Lower lobe of right lung (tissue), 2 donors: ENCODE results near the gene LCN1. TPM values are rescaled to one million over a fixed set of nuclear protein-coding genes. Genes with fewer than 3 reads are reported as not detected.

Experiments
- ATAC-seq, 2 donors: fragments of 200-7000 bp; cut with Tn5 transposase; one replicate each; pipeline ENCODE4 v1.9.1; 2020 to 2022; ENCODE audit warnings: mild to moderate bottlenecking in 2 of 2, moderate library complexity in 2 of 2
- DNase-seq: peaks from one replicate; pipeline ENCODE4 v3.0.0-alpha.2; 2020
- H3K27ac ChIP-seq: fragments of 200-600 bp; one replicate; pipeline ENCODE4 v1.8.0; 2022
- H3K27me3 ChIP-seq: fragments of 200-600 bp; one replicate; pipeline ENCODE4 v1.8.0; 2022; ENCODE audit warnings: low read depth
- H3K36me3 ChIP-seq: fragments of 200-600 bp; one replicate; pipeline ENCODE4 v1.8.0; 2022; ENCODE audit warnings: mild to moderate bottlenecking
- H3K4me1 ChIP-seq: fragments of 200-600 bp; one replicate; pipeline ENCODE4 v1.8.0; 2022
- H3K4me3 ChIP-seq: fragments of 200-600 bp; one replicate; pipeline ENCODE4 v1.8.0; 2022; ENCODE audit warnings: mild to moderate bottlenecking
- H3K9me3 ChIP-seq: fragments of 200-600 bp; one replicate; pipeline ENCODE4 v1.8.0; 2022
- intact Hi-C: fragments of 100-400 bp; cut with DNase I; formaldehyde crosslinking; loops from one replicate; pipeline ENCODE4 v1.11.0; 2022
- total RNA-seq: library from RNA; stranded (reverse); fragmentation: NEBNext Ultra II Directional; extraction: Animal tissue kit (Norgen Biotek cat#: 25700); gene quantifications from one replicate; pipeline ENCODE4 v1.2.1, GENCODE V29; 2021
- TF ChIP-seq, protein P1 (sequence below): fragments of 200-600 bp; IDR thresholded peaks from one replicate; pipeline ENCODE4 v1.8.0; 2022; ENCODE audit warnings: antibody characterized with exemption, mild to moderate bottlenecking
- donor health status: DM: no; HTN: yes; CAD: no; lungs with severe emphysema.

LCN1 gene
- total RNA-seq, 1 donor from 2014 or later = not detected

DNA sequence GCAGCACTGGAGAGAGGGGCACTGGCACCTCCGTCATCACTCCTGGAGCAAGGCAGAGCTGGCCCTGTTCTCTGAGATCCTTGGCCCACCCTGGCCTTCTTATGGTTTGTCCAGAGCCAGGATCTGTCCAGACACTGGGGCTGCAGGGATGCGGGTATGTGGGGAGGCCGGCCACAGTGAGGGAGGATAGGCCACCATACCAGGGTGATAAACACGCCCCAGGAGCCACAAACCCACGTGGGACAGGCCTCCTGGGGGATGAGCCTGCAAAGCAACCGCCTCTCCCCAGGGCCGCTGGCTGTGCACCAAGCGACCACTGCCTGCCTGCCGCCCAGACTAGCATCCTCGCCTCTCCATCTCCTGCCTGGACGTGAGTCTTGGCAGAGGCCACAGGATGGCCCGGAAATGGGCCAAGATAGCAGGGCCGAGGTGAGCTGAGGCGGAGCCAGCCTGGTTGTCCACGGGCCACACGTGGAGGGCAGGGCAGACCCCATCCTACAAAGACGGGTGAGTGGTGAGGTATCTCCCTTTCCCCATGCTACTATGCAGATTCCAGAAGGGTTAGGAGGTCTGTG lies 29.2 kb downstream of the LCN1 start:
- TF ChIP-seq, protein P1, sequence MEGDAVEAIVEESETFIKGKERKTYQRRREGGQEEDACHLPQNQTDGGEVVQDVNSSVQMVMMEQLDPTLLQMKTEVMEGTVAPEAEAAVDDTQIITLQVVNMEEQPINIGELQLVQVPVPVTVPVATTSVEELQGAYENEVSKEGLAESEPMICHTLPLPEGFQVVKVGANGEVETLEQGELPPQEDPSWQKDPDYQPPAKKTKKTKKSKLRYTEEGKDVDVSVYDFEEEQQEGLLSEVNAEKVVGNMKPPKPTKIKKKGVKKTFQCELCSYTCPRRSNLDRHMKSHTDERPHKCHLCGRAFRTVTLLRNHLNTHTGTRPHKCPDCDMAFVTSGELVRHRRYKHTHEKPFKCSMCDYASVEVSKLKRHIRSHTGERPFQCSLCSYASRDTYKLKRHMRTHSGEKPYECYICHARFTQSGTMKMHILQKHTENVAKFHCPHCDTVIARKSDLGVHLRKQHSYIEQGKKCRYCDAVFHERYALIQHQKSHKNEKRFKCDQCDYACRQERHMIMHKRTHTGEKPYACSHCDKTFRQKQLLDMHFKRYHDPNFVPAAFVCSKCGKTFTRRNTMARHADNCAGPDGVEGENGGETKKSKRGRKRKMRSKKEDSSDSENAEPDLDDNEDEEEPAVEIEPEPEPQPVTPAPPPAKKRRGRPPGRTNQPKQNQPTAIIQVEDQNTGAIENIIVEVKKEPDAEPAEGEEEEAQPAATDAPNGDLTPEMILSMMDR = no peak
- H3K36me3 ChIP-seq = no peaks in the 10 kb centered on the region
- no peaks in the 10 kb centered on the region for H3K4me1 ChIP-seq
- H3K27ac ChIP-seq = no peak overlapping the region
- no peaks in the 10 kb centered on the region for H3K9me3 ChIP-seq
- ATAC-seq (no peak), DNase-seq (no peak)
- H3K4me3 ChIP-seq = no peak overlapping the region
- H3K27me3 ChIP-seq = no peaks in the 10 kb centered on the region
- intact Hi-C loops = no loop called here

DNA sequence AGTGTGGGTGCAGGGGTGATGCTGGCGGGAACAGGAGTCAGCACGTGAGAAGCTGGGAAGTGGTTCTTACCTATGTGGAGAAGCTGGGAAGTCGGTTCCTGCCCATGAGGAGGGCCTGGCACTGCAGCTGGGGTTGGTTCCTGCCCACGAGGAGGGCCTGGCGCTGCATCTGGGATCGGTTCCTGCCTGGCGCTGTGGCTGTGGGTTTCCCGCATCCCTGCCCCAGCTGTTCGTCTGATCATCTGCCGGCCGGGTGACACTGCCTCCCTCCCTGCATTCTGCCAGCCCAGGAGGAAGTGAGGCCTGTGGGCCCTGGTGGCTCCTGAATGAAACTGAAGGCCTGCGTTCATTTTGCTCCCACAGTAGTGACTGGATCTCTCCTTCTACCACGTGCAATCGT lies 29.8 kb downstream of the LCN1 start:
- H3K36me3 ChIP-seq = no peaks in the 10 kb centered on the region
- H3K9me3 ChIP-seq = no peaks in the 10 kb centered on the region
- H3K27ac ChIP-seq = no peak overlapping the region
- DNase-seq (no peak), ATAC-seq (no peak)
- TF ChIP-seq, protein P1 = no peak
- no peaks in the 10 kb centered on the region for H3K27me3 ChIP-seq
- H3K4me3 ChIP-seq = no peak overlapping the region
- intact Hi-C loops = no loop called here
- H3K4me1 ChIP-seq = no peaks in the 10 kb centered on the region

DNA sequence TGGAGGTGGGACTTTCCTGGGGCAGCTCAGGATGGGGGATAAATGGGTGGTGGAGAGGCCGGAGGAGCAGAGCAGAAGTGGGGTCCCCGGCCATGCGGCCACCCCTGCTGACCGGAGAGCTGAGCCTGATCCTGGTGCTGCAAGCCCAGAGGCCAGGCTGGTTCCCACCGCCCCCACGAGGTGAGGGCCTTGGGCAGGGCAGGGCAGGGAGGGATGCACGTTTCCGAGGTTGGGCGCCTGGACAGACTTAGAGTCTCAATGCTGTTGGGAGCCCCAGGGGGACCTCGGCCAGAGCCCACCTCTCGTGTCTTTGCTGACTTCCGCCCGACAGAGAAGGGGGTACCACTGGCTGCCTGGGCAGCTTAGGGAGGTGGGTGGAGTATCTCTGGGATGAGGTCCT lies 30.2 kb downstream of the LCN1 start:
- TF ChIP-seq, protein P1 = no peak
- no peaks in the 10 kb centered on the region for H3K9me3 ChIP-seq
- no peaks in the 10 kb centered on the region for H3K4me1 ChIP-seq
- DNase-seq (no peak), ATAC-seq (no peak)
- no peak overlapping the region for H3K27ac ChIP-seq
- intact Hi-C loops = no loop called here
- H3K27me3 ChIP-seq = no peaks in the 10 kb centered on the region
- no peak overlapping the region for H3K4me3 ChIP-seq
- H3K36me3 ChIP-seq = no peaks in the 10 kb centered on the region

DNA sequence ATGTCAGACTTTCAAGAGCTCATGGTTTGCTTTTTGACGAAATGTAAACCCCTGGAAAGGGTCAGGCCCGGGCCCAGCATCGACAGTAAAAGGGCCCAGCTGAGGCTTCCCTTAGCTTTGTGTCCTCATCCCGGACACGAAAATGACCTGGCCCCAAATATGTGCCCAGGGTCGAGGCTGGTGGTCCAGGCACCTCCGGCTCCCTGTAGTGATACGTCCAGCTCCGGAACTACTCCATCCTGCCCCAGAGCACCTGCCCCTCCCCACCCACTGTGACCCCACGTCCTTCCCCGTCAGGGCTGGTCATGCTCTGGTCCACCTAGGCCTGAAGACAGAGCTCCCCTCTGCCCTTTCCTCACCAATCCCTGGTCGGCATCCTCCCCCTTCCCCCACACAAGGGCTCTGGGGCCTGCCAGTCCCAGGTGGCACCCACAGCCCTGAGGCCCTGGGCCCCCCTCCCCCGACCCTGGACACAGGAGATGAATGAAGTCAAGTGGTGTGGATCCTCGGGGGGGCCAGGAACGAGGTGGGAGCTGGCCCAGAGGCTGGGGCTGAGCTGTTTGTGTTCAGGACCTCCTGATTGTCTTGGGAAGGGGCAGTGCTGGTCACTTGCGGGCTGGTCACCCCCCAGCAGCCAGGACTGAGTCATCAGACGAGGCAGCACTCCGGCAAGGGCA lies 30.9 kb downstream of the LCN1 start:
- Histone ChIP-seq H3K4me3 (no peak overlapping the region), H3K9me3 (no peaks in the 10 kb centered on the region), H3K27ac (no peak overlapping the region), H3K36me3 (no peaks in the 10 kb centered on the region), H3K27me3 (no peaks in the 10 kb centered on the region), H3K4me1 (no peaks in the 10 kb centered on the region)
- TF ChIP-seq, protein P1 = no peak
- DNase-seq = no peak
- intact Hi-C loops = no loop called here
- ATAC-seq = no peak

DNA sequence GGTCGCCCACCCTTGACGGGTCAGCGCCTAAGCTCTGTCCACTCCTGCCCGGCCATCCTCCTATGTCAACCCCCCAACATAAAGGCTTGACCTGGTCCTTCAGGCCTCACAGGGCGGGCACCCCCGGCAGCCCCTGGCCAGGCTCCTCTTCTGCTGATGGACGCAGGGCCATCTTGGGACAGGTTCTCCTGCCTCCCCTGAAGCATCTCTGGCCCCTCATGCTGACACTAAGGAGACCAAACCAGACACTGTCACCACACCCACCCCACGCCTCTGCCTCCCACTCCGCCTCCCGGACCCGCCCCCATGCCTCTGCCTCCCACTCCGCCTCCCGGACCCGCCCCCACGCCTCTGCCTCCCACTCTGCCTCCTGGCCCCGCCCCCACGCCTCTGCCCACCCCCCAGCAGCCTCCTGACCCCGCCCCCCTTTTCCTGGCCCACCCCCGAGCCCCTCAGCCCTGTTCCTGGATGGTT lies 31.5 kb downstream of the LCN1 start:
- H3K27ac ChIP-seq = no peak overlapping the region
- H3K4me3 ChIP-seq = no peak overlapping the region
- TF ChIP-seq, protein P1 = no peak
- no peaks in the 10 kb centered on the region for H3K27me3 ChIP-seq
- DNase-seq (no peak), ATAC-seq (no peak)
- no peaks in the 10 kb centered on the region for H3K9me3 ChIP-seq
- intact Hi-C loops = no loop called here
- H3K36me3 ChIP-seq = no peaks in the 10 kb centered on the region
- H3K4me1 ChIP-seq = no peaks in the 10 kb centered on the region
